Esophagus squamous epithelium (tissue), 5 donors: Measurements from ENCODE around the gene CSPG4. TPM values are rescaled to one million over a fixed set of nuclear protein-coding genes. Genes with fewer than 3 reads are reported as not detected.

Experiments used
- DNase-seq: peaks from one replicate; lab custom pipeline; 2025; lab: John Stamatoyannopoulos, UW
- H3K27ac ChIP-seq, 4 donors: fragments of 200-600 bp; sonication (generic); one replicate each; pipeline ENCODE4 v1.5.1; 2016 to 2019; ENCODE audit warnings: mild to moderate bottlenecking in 1 of 4
- H3K27me3 ChIP-seq, 4 donors: fragments of 200-600 bp; sonication (generic); 1 replicate in 3 of 4; 2 replicates in 1 of 4; pipeline versions ENCODE4 v1.5.1 to v1.6.0; 2017 to 2021; ENCODE audit warnings: antibody characterized with exemption in 1 of 4
- H3K36me3 ChIP-seq, 3 donors: fragments of 200-600 bp; sonication (generic); one replicate each; pipeline ENCODE4 v1.5.1; 2016 to 2019
- H3K4me1 ChIP-seq, 3 donors: fragments of 200-600 bp; sonication (generic); one replicate each; pipeline ENCODE4 v1.5.1; 2017 to 2019
- H3K4me3 ChIP-seq, 4 donors: fragments of 200-600 bp; sonication (generic); 1 replicate in 3 of 4; 2 replicates in 1 of 4; pipeline ENCODE4 v1.5.1; 2016 to 2019; ENCODE audit warnings: mild to moderate bottlenecking in 2 of 4, moderate library complexity in 1 of 4
- H3K9me3 ChIP-seq, 3 donors: fragments of 200-600 bp; sonication (generic); one replicate each; pipeline ENCODE4 v1.5.1; 2016 to 2019
- CTCF ChIP-seq, 6 experiments: fragments of 450-650 bp in 4 of 6; fragments of 200-600 bp in 2 of 6; sonication (generic) in 2 of 6; IDR thresholded peaks; one replicate each; pipeline ENCODE4 v1.5.1; 2016 to 2019; ENCODE audit warnings: antibody characterized with exemption in 6 of 6, mild to moderate bottlenecking in 4 of 6, moderate library complexity in 4 of 6
- POLR2A ChIP-seq, 4 donors: fragments of 450-650 bp; IDR thresholded peaks; one replicate each; pipeline ENCODE4 v1.6.1; 2017; ENCODE audit warnings: antibody characterized with exemption in 4 of 4, mild to moderate bottlenecking in 4 of 4, moderate library complexity in 3 of 4
- WGBS, 2 donors: methylation state at CpG; one replicate each; pipeline ENCODE4 v1.1.5; 2018; 5-methylcytosine and 5-hydroxymethylcytosine counted together
- intact Hi-C: fragments of 100-400 bp; cut with DNase I; formaldehyde crosslinking; loops from one replicate; pipeline ENCODE4 v1.15.0; 2022
- total RNA-seq, 4 donors: library from RNA; depleted of rRNA; stranded (reverse); fragments of >200 nt; gene quantifications; one replicate each; pipeline ENCODE4 v1.1.0, GENCODE V29; 2016
- donor health status: DM: yes; HTN: yes; CAD: no.

Gene CSPG4
- total RNA-seq, 4 donors from 2014 or later, result 2.9 to 13.4 (median 4.2) TPM

- Histone ChIP-seq H3K27me3 (no peaks in the 10 kb centered on the region), H3K9me3 (no peaks in the 10 kb centered on the region), H3K36me3 (no peaks in the 10 kb centered on the region), H3K4me1 (peaks cover 0 to 26% (median 12%) of the 10 kb centered on the region in 3 donors), H3K4me3 (no peak overlapping the region), H3K27ac (no peak overlapping the region)
- WGBS, 2 donors, result 75 to 79% methylated on average over 9 of the region's 10 CpGs
- no peak for DNase-seq
- intact Hi-C loops, result loop anchor here (10.0 kb wide), 1 partner anchor 65 kb away; no protein-coding TSS in a partner anchor
- no peak for TF ChIP-seq CTCF (IDR thresholded peaks at IDR 0.05)
- TF ChIP-seq POLR2A (IDR thresholded peaks at IDR 0.05), result no peak
Measured at GRCh38 chr15:75729326-75730069, 16.9 kb upstream of the CSPG4 start.

GRCh38 chr15:75727851-75728715 lies 15.4 kb upstream of the CSPG4 start:
- no peaks in the 10 kb centered on the region for H3K9me3 ChIP-seq
- peaks cover 12 to 40% (median 25%) of the 10 kb centered on the region in 3 donors for H3K4me1 ChIP-seq
- WGBS, 2 donors, result 46 to 51% methylated on average over 3 to 10 of the region's 17 CpGs
- TF ChIP-seq POLR2A (IDR thresholded peaks at IDR 0.05), result no peak
- TF ChIP-seq CTCF (IDR thresholded peaks at IDR 0.05), result peak in 5 of 6 experiments; percentile 34 to 57 (median 37)
- intact Hi-C loops, result no loop called here
- H3K4me3 ChIP-seq, result no peak overlapping the region
- H3K27ac ChIP-seq, result no peak overlapping the region
- DNase-seq, result no peak
- H3K36me3 ChIP-seq, result no peaks in the 10 kb centered on the region
- H3K27me3 ChIP-seq, result no peaks in the 10 kb centered on the region

- H3K9me3 ChIP-seq, result no peaks in the 10 kb centered on the region
- intact Hi-C loops, result no loop called here
- TF ChIP-seq POLR2A (IDR thresholded peaks at IDR 0.05) (no peak), CTCF (IDR thresholded peaks at IDR 0.05) (no peak)
- no peaks in the 10 kb centered on the region for H3K27me3 ChIP-seq
- 68 to 84% methylated on average over 11 to 12 of the region's 20 CpGs for WGBS, 2 donors
- no peak for DNase-seq
- no peak overlapping the region for H3K4me3 ChIP-seq
- H3K36me3 ChIP-seq, result no peaks in the 10 kb centered on the region
- no peak overlapping the region for H3K27ac ChIP-seq
- H3K4me1 ChIP-seq, result peaks cover 19 to 38% (median 21%) of the 10 kb centered on the region in 3 donors
Measured at GRCh38 chr15:75727031-75727531, 14.4 kb upstream of the CSPG4 start.

GRCh38 chr15:75725719-75726607 lies 13.3 kb upstream of the CSPG4 start:
- Histone ChIP-seq H3K36me3 (no peaks in the 10 kb centered on the region), H3K27ac (no peak overlapping the region), H3K4me3 (no peak overlapping the region), H3K27me3 (no peaks in the 10 kb centered on the region), H3K9me3 (no peaks in the 10 kb centered on the region), H3K4me1 (peaks cover 22 to 39% (median 24%) of the 10 kb centered on the region in 3 donors)
- intact Hi-C loops, result no loop called here
- WGBS, 2 donors, result 83 to 88% methylated on average over 6 to 10 of the region's 11 CpGs
- no peak for TF ChIP-seq POLR2A (IDR thresholded peaks at IDR 0.05)
- no peak for DNase-seq
